Astrocyte of the cerebellum (primary cell): ENCODE data around the gene LANCL1.
"Not testable (repeated sequence)": the region's sequence is repeated elsewhere in the genome, so short reads cannot be mapped to it uniquely, and the experiment has no call there.

Experiments
- DNase-seq: peaks from one replicate; pipeline ENCODE4 v3.0.0-alpha.2; 2011; ENCODE audit warnings: low read depth
- H3K4me3 ChIP-seq: 2 replicates; pipeline ENCODE4 v1.5.1; 2011; ENCODE audit warnings: mild to moderate bottlenecking, low read depth, low read length, moderate library complexity
- CTCF ChIP-seq: IDR thresholded peaks from 2 replicates; pipeline ENCODE4 v1.5.1; 2012; ENCODE audit warnings: low read length, low read depth, moderate library complexity, mild to moderate bottlenecking; ENCODE audit errors: missing control alignments
- in situ Hi-C: cut with HindIII; loops from 2 replicates; pipeline ENCODE4 v1.10.0; 2017; ENCODE audit warnings: low sequenced_read_pairs

Gene LANCL1

DNA sequence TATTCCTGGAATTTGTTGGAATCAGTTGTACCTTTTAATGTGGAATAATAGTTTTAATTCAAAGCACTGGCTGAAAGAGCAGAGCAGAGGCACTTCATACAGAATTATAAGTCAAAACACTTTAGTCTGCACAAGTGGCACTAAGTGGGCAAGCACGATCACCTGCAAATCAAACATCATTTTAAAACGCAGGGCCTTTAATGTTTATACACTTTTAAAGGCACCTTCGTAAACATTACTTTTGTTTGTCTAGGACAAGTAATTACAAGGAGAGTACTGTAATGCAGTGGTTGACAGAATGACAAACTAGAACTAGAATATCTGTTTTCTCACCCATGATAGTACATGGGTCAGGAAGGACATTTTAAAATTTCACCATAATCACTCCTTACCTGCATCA is 36.4 kb downstream of the LANCL1 start:
- H3K4me3 ChIP-seq, result no peak overlapping the region
- in situ Hi-C loops, result no loop called here
- TF ChIP-seq CTCF, result no peak
- no peak for DNase-seq

DNA sequence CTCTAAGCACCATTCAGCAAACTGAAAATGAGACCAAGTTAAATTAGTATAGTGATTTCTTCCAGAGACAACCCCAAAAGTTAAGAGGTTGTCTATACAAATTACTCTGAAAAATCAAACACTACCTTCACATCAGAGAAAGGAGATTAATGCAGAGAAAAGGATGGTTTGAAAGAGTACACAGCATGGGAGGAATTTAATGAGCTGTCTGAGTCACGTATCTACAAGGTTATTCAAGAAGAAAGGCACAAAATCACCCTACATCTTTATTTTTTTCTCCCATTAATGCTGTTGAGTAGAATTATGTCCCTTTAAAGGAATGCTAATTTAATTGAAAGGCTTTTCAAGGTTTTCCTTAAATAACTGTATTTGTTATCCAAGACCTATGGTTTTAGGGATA is 41.1 kb downstream of the LANCL1 start:
- in situ Hi-C loops, result no loop called here
- TF ChIP-seq CTCF, result no peak
- H3K4me3 ChIP-seq, result no peak overlapping the region
- no peak for DNase-seq

GRCh38 chr2:210432633-210433032 is 43.9 kb downstream of the LANCL1 start:
- TF ChIP-seq CTCF, result no peak
- DNase-seq, result no peak
- no peak overlapping the region for H3K4me3 ChIP-seq
- in situ Hi-C loops, result no loop called here

GRCh38 chr2:210429403-210430137 is 47.0 kb downstream of the LANCL1 start:
- no peak overlapping the region for H3K4me3 ChIP-seq
- TF ChIP-seq CTCF, result no peak
- in situ Hi-C loops, result no loop called here
- DNase-seq, result no peak

DNA sequence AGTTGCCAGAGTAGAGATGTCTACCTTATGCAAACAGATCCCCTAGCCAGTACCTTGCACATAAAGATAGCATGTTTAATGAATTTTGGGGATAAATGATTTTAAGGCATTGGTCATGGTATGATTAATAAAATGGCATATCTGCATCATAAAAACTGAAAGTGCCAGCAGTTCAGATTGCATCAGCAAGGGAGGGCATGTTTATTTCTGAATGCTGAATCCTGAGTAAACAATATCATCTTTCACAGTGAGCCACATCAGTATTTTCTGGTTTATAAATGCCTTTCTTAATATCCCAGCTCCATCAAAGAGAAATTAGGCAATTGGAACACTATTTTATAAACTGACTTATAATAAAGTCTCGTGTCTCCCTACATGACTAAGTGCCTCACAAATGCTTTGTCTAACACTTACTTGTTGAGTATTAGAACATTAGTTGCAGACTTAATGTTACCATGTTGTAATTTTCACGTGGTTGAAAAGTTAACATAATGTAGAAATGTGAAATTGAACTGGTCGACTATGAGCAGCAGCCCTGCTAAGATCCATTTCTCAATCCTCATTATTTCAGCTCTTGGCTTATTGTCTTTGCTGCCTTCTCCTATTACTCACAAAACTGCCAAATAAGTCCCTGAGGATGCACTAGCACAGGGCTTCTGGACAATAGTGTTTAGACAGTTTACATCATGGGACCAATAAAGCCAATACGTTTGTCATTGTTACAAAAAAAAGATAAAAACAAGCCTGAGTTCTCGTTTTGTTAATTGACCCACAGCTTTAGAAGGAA is 48.0 kb downstream of the LANCL1 start:
- in situ Hi-C loops, result no loop called here
- no peak for TF ChIP-seq CTCF
- no peak for DNase-seq
- H3K4me3 ChIP-seq, result no peak overlapping the region

- H3K4me3 ChIP-seq, DNase-seq, in situ Hi-C loops: not testable (repeated sequence)
These were observed 49.2 kb downstream of the LANCL1 start for GRCh38 chr2:210427309-210427708.

- DNase-seq, result no peak
- no peak overlapping the region for H3K4me3 ChIP-seq
- no peak for TF ChIP-seq CTCF
- in situ Hi-C loops, result no loop called here
These were observed 54.2 kb downstream of the LANCL1 start for GRCh38 chr2:210422366-210422765.
